Raji (cell line): Measurements from ENCODE around the gene SF3B4.

ENCODE experiments used
- POLR2A ChIP-seq: IDR thresholded peaks from 2 replicates; pipeline ENCODE4 v1.6.1; 2011; ENCODE audit warnings: low read depth, low read length, control low read depth; ENCODE audit not compliant: insufficient read depth

Gene SF3B4

GRCh38 chr1:149914545-149914944, 13.1 kb downstream of the SF3B4 start:
- no peak for TF ChIP-seq POLR2A

- TF ChIP-seq POLR2A = no peak
Measured at GRCh38 chr1:149906570-149907075, 21.0 kb downstream of the SF3B4 start.

- no peak for TF ChIP-seq POLR2A
Measured at GRCh38 chr1:149903836-149904491, 23.6 kb downstream of the SF3B4 start.

DNA sequence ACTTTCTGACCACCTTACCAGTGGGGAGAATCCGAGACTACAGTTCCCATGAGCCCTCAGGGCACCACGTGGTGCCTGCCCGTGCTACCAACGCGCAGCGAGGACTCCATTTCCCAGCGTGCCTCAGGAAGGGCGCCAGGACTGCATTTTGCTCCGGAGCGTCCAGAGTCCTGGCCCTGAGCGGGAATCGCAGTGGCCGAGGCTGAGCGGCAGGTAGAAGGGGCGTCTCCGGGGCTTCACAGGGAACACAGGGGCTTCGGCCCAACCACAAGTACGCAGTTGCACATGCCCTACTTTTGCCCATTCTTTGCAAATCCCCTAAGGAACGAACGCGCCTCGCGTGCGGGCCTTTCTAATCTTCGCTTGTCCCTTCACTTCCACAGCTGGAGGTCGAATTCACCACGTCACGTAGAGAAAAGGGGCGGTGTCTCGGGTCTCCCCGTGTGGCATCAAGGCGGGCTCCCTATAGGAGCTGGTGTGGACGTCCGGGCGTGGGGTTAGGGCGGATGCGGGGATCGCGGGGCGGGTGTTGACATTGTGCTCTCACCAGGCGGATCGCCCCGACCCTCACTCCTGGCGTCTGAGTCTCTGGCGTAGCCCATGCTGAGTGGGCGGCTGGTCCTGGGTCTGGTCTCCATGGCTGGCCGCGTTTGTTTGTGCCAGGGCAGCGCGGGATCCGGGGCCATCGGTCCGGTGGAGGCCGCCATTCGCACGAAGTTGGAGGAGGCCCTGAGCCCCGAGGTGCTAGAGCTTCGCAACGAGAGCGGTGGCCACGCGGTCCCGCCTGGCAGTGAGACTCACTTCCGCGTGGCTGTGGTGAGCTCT, 27.9 kb downstream of the SF3B4 start, which contains the start of gene BOLA1:
Gene BOLA1, plus strand, starts transcription at position 109 of the 825 bp plus-strand sequence. Its CDS starts 492 bp downstream, at position 601.
- TF ChIP-seq POLR2A = peak; percentile 54

DNA sequence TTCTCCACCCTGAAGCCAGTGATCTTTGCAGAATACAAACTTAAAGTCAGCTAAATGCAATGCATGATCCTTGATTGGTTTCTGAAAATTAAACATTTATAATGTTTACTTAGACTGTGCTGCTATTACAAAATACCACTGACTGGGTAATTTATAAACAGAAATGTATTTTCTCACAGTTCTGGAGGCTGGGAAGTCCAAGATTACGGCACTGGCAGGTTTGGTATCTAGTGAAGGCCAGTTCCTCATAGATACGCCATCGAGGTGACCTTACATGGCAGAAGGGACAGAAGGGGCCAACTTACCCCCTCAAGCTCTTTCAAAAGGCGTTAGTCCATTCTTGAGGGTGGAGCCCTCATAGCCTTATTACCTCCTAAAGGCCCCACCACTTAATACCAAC, 31.0 kb downstream of the SF3B4 start:
- TF ChIP-seq POLR2A = no peak

- TF ChIP-seq POLR2A = no peak
Measured at GRCh38 chr1:149888999-149889289, 38.7 kb downstream of the SF3B4 start.

DNA sequence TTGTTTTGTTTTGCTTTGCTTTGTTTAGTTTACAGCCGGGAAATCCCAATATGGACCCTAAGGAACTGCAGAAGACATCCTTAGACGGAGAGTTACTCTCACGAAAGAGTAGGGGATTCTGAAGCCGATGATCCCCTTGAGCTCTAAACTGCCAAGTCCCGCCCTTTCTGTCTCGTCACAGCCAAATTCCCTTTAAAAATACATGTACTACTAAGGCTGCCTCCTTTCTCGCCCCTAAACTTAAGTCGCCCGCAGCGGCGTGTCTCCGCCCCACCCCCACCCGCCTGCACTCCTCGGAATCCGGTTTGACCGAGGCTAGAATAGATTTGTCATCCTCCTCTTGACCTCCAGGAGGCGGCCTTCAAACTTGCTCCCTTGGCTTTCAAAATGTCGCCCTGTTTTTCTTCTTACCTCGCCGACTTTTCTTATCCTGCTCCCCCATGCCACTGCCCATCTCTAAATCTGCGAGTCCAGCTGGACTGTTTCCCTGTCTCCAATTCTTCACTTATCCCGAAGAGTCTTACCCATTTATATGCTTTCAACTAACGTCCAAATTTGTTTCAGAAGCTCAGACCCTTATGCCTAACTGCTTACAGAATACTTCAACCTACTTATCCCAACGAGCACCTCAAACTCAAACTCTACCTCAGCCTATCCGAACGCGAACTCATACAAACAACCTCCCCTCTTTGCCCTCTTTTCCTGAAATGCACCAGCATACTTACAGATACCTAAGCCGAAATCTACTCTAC, 39.2 kb downstream of the SF3B4 start:
- TF ChIP-seq POLR2A = peak; percentile 86

DNA sequence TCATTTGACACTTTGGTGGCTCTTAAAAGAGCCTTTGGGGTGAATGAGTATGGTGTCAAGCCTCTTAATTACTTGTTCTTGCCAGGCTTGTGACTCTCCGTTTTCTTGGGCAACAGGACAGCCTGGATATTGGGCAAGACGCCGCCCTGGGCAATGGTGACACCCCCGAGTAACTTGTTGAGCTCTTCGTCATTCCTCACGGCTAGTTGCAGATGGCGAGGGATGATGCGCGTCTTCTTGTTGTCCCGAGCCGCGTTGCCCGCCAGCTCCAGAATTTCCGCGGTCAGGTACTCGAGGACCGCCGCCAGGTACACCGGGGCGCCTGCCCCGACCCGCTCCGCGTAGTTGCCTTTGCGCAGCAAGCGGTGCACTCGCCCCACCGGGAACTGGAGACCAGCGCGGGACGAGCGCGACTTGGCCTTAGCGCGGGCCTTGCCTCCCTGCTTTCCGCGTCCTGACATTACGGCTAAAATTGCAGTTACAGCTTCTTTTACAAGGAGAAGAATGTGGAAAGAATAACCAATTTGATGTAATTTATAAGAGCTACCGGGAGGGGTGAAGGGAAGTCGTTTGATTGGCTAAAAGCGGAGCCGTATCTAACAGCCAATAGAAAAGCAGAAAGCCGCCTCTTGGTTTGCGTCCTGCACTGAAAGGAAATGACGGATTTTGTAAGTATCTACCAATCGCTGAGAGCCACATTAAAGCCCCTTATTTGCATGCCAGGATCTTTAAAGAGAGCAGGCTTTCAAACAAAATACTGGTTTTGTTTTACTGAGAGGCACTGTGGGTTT, 40.0 kb downstream of the SF3B4 start:
- TF ChIP-seq POLR2A = peak; percentile 52

- peak; percentile 58; the same call in 1 of the 2 replicates for TF ChIP-seq POLR2A
Measured at GRCh38 chr1:149887196-149887455, 40.5 kb downstream of the SF3B4 start.

- TF ChIP-seq POLR2A = peak; percentile 90
Measured at GRCh38 chr1:149886396-149887195, 41.0 kb downstream of the SF3B4 start.

DNA sequence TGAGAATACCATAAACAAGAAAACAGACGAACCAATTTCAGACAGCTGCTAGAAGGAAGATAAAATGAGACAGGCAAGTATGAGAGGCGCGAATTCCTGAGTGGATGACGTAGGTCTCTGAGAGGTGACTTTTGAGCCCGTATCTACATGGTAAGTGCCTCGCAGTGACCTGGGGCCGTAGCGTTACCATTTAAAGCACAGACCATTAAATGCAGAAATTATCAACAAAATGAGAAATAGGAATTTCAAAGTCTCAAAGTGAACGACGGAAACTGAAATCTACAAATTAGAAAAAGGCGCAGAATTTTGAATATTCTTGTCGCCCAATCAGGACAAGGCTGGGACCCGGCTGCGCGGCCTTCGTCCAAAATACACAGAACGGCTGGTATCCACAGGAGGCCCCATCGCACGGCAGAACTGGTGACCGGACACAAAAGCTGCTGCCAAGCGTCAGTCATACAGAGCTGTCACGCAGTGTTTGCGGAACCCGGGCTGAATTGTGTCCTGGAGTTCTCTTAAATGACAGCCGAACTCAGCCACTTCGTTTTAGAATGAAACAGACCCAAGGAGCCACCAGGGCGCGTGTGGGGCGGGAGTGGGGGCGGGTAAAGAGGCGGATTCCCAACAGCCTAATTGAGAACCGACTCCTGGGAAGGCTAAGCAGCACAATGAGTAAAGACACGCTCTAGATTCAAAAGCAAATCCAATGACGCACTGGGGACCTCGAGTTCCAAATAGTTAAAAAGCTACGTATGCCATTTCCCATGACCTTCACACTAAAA, 42.1 kb downstream of the SF3B4 start:
- TF ChIP-seq POLR2A = peak; percentile 71

- TF ChIP-seq POLR2A = peak; percentile 42; the same call in 1 of the 2 replicates
Measured at GRCh38 chr1:149884433-149885338, 42.9 kb downstream of the SF3B4 start.
